GM23338 (cell line): ENCODE measurements around the gene DUOX1. TPM values are rescaled to one million over a fixed set of nuclear protein-coding genes. Genes with fewer than 3 reads are reported as not detected.

Source experiments
- ATAC-seq: fragments of 200-7000 bp; cut with Tn5 transposase; 3 replicates; pipeline ENCODE4 v1.9.1; 2020
- DNase-seq: peaks from one replicate; pipeline ENCODE4 v3.0.0-alpha.2; 2015; ENCODE audit warnings: low spot score
- H2AFZ ChIP-seq: fragments of 200-600 bp; sonication (generic); 2 replicates; pipeline ENCODE4 v1.8.0; 2016; ENCODE audit warnings: antibody characterized with exemption, mild to moderate bottlenecking, moderate library complexity
- H3F3A ChIP-seq: fragments of 200-600 bp; sonication (generic); replicated peaks from 2 replicates; pipeline ENCODE4 v1.8.0; 2017; ENCODE audit warnings: antibody characterized with exemption, mixed run types, low read depth
- H3K27ac ChIP-seq: fragments of 200-600 bp; sonication (generic); 2 replicates; pipeline ENCODE4 v1.6.1; 2016; ENCODE audit warnings: low read depth
- H3K27me3 ChIP-seq: fragments of 200-600 bp; sonication (generic); 2 replicates; pipeline ENCODE4 v1.8.0; 2016; ENCODE audit warnings: mild to moderate bottlenecking, mixed run types, moderate library complexity; ENCODE audit not compliant: insufficient read depth
- H3K36me3 ChIP-seq: fragments of 200-600 bp; sonication (generic); 2 replicates; pipeline ENCODE4 v1.8.0; 2016; ENCODE audit warnings: mild to moderate bottlenecking; ENCODE audit not compliant: insufficient read depth
- H3K4me1 ChIP-seq: fragments of 200-600 bp; sonication (generic); 2 replicates; pipeline ENCODE4 v1.8.0; 2016; ENCODE audit warnings: mild to moderate bottlenecking, moderate library complexity; ENCODE audit not compliant: insufficient read depth
- H3K4me2 ChIP-seq: fragments of 200-600 bp; sonication (generic); 2 replicates; pipeline ENCODE4 v1.7.1; 2017; ENCODE audit warnings: mixed run types
- H3K4me3 ChIP-seq: fragments of 200-600 bp; sonication (generic); 2 replicates; pipeline ENCODE4 v1.6.1; 2016; ENCODE audit warnings: mixed run types
- H3K79me2 ChIP-seq: fragments of 200-600 bp; sonication (generic); replicated peaks from 2 replicates; pipeline ENCODE4 v1.8.0; 2017; ENCODE audit warnings: mild to moderate bottlenecking; ENCODE audit not compliant: insufficient read depth
- H3K9me2 ChIP-seq: fragments of 200-600 bp; sonication (generic); 2 replicates; pipeline ENCODE4 v1.8.0; 2017; ENCODE audit not compliant: insufficient read depth
- H4K20me1 ChIP-seq: fragments of 200-600 bp; sonication (generic); replicated peaks from 2 replicates; pipeline ENCODE4 v1.8.0; 2017; ENCODE audit warnings: mild to moderate bottlenecking; ENCODE audit not compliant: insufficient read depth
- H3K27ac Mint-ChIP-seq: 2 replicates; pipeline ENCODE4 v1.8.0; 2020; ENCODE audit warnings: inconsistent platforms, mild to moderate bottlenecking, moderate library complexity, mixed read lengths
- H3K27me3 Mint-ChIP-seq: 3 replicates; pipeline ENCODE4 v1.8.0; 2022; ENCODE audit warnings: low read depth, mild to moderate bottlenecking, moderate library complexity, mixed read lengths, inconsistent platforms; ENCODE audit not compliant: insufficient read depth, poor library complexity
- H3K36me3 Mint-ChIP-seq: 3 replicates; pipeline ENCODE4 v1.8.0; 2021; ENCODE audit warnings: low read depth, mild to moderate bottlenecking, inconsistent platforms, moderate library complexity, mixed read lengths
- H3K4me1 Mint-ChIP-seq: 3 replicates; pipeline ENCODE4 v1.8.0; 2020; ENCODE audit warnings: mild to moderate bottlenecking, inconsistent platforms, mixed read lengths
- H3K4me3 Mint-ChIP-seq: 3 replicates; pipeline ENCODE4 v1.8.0; 2021; ENCODE audit warnings: moderate library complexity, mild to moderate bottlenecking, inconsistent platforms, mixed read lengths
- H3K9me3 Mint-ChIP-seq: 3 replicates; pipeline ENCODE4 v1.8.0; 2020; ENCODE audit warnings: moderate library complexity, mild to moderate bottlenecking, inconsistent platforms, mixed read lengths
- EZH2 ChIP-seq: fragments of 200-600 bp; sonication (generic); IDR thresholded peaks from one replicate; pipeline ENCODE4 v1.8.0; 2017; ENCODE audit warnings: antibody characterized with exemption, mild to moderate bottlenecking, low read depth; ENCODE audit not compliant: unreplicated experiment
- EZH2phosphoT487 ChIP-seq: fragments of 200-600 bp; sonication (generic); IDR thresholded peaks from one replicate; pipeline ENCODE4 v1.8.1; 2018; ENCODE audit warnings: antibody characterized with exemption; ENCODE audit not compliant: unreplicated experiment
- JUNB ChIP-seq: IDR thresholded peaks from one replicate; pipeline ENCODE4 v1.6.1; 2016; ENCODE audit warnings: antibody characterized with exemption; ENCODE audit not compliant: unreplicated experiment
- NANOG ChIP-seq: IDR thresholded peaks from 2 replicates; pipeline ENCODE4 v1.6.1; 2016; ENCODE audit warnings: antibody characterized with exemption, borderline replicate concordance
- POLR2AphosphoS5 ChIP-seq: IDR thresholded peaks from 2 replicates; pipeline ENCODE4 v1.6.1; 2016; ENCODE audit warnings: antibody characterized with exemption, low read depth
- ZNF114 ChIP-seq: fragments of 250-450 bp; sonication (Bioruptor Pico); IDR thresholded peaks from 2 replicates; pipeline ENCODE4 v1.5.0; 2020; ENCODE audit warnings: mild to moderate bottlenecking, moderate library complexity
- ZNF331 ChIP-seq: fragments of 250-450 bp; sonication (Bioruptor Pico); IDR thresholded peaks from 2 replicates; pipeline ENCODE4 v1.5.0; 2020; ENCODE audit warnings: low read depth, mild to moderate bottlenecking, moderate library complexity
- polyA plus RNA-seq: library from polyadenylated mRNA; unstranded; fragments of >200 nt; fragmentation: Nextera tagmentation; extraction: Ambion mirVana; gene quantifications from 2 replicates; pipeline ENCODE4 v1.2.1, GENCODE V29; 2016
- total RNA-seq: library from RNA; depleted of rRNA; stranded (reverse); fragments of >200 nt; shearing (Covaris generic); gene quantifications from 2 replicates; pipeline ENCODE4 v1.2.3, GENCODE V29; 2014
- TF ChIP-seq, protein P1 (sequence below): fragments of 250-450 bp; sonication (Bioruptor Pico); IDR thresholded peaks from 2 replicates; pipeline ENCODE4 v1.5.0; 2020; ENCODE audit warnings: mild to moderate bottlenecking, moderate library complexity
- TF ChIP-seq, protein P2 (sequence below), 2 experiments: fragments of 200-600 bp in 1 of 2; sonication (generic) in 1 of 2; conservative IDR thresholded peaks; 2 replicates each; pipeline versions ENCODE4 v1.5.1 to v1.6.1; 2016 to 2017; ENCODE audit warnings: antibody characterized with exemption in 2 of 2, low read depth in 2 of 2, mild to moderate bottlenecking in 2 of 2, moderate library complexity in 1 of 2
- TF ChIP-seq, protein P3 (sequence below): IDR thresholded peaks from one replicate; pipeline ENCODE4 v1.6.1; 2018; ENCODE audit warnings: antibody characterized with exemption; ENCODE audit not compliant: unreplicated experiment

The DUOX1 gene
- total and polyA plus RNA-seq, 2 experiments from 2014 or later, result 0.69 to 0.73 TPM

- TF ChIP-seq JUNB (no peak), POLR2AphosphoS5 (no peak), ZNF114 (CRISPR knock-in tag) (no peak), ZNF331 (CRISPR knock-in tag) (no peak)
These were observed 19.3 kb downstream of the DUOX1 start (continued) for GRCh38 chr15:45149060-45149459.

DNA sequence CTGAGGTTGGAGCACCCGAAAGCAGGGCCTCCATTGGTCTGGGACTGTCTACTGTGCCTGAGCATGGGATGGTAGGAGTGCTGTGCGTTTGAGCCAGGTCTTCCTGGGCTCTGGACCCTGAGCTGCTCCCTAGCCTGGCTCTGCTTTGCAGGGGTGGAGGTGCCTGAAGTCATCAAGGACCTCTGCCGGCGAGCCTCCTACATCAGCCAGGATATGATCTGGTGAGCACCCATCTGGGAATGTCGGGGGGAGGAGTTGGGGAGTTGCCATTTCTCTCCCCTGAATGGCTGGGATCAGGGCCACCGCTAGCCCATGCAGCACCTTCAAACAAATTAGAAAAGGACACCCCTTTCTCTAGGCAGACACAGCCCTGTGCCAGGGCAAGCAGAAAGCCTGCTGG, 20.7 kb downstream of the DUOX1 start:
- TF ChIP-seq, protein P1, sequence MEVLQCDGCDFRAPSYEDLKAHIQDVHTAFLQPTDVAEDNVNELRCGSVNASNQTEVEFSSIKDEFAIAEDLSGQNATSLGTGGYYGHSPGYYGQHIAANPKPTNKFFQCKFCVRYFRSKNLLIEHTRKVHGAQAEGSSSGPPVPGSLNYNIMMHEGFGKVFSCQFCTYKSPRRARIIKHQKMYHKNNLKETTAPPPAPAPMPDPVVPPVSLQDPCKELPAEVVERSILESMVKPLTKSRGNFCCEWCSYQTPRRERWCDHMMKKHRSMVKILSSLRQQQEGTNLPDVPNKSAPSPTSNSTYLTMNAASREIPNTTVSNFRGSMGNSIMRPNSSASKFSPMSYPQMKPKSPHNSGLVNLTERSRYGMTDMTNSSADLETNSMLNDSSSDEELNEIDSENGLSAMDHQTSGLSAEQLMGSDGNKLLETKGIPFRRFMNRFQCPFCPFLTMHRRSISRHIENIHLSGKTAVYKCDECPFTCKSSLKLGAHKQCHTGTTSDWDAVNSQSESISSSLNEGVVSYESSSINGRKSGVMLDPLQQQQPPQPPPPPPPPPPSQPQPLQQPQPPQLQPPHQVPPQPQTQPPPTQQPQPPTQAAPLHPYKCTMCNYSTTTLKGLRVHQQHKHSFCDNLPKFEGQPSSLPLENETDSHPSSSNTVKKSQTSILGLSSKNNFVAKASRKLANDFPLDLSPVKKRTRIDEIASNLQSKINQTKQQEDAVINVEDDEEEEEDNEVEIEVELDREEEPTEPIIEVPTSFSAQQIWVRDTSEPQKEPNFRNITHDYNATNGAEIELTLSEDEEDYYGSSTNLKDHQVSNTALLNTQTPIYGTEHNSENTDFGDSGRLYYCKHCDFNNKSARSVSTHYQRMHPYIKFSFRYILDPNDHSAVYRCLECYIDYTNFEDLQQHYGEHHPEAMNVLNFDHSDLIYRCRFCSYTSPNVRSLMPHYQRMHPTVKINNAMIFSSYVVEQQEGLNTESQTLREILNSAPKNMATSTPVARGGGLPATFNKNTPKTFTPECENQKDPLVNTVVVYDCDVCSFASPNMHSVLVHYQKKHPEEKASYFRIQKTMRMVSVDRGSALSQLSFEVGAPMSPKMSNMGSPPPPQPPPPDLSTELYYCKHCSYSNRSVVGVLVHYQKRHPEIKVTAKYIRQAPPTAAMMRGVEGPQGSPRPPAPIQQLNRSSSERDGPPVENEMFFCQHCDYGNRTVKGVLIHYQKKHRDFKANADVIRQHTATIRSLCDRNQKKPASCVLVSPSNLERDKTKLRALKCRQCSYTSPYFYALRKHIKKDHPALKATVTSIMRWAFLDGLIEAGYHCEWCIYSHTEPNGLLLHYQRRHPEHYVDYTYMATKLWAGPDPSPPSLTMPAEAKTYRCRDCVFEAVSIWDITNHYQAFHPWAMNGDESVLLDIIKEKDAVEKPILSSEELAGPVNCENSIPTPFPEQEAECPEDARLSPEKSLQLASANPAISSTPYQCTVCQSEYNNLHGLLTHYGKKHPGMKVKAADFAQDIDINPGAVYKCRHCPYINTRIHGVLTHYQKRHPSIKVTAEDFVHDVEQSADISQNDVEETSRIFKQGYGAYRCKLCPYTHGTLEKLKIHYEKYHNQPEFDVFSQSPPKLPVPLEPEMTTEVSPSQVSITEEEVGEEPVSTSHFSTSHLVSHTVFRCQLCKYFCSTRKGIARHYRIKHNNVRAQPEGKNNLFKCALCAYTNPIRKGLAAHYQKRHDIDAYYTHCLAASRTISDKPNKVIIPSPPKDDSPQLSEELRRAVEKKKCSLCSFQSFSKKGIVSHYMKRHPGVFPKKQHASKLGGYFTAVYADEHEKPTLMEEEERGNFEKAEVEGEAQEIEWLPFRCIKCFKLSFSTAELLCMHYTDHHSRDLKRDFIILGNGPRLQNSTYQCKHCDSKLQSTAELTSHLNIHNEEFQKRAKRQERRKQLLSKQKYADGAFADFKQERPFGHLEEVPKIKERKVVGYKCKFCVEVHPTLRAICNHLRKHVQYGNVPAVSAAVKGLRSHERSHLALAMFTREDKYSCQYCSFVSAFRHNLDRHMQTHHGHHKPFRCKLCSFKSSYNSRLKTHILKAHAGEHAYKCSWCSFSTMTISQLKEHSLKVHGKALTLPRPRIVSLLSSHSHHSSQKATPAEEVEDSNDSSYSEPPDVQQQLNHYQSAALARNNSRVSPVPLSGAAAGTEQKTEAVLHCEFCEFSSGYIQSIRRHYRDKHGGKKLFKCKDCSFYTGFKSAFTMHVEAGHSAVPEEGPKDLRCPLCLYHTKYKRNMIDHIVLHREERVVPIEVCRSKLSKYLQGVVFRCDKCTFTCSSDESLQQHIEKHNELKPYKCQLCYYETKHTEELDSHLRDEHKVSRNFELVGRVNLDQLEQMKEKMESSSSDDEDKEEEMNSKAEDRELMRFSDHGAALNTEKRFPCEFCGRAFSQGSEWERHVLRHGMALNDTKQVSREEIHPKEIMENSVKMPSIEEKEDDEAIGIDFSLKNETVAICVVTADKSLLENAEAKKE (CRISPR knock-in tag), result no peak
- TF ChIP-seq, protein P2, sequence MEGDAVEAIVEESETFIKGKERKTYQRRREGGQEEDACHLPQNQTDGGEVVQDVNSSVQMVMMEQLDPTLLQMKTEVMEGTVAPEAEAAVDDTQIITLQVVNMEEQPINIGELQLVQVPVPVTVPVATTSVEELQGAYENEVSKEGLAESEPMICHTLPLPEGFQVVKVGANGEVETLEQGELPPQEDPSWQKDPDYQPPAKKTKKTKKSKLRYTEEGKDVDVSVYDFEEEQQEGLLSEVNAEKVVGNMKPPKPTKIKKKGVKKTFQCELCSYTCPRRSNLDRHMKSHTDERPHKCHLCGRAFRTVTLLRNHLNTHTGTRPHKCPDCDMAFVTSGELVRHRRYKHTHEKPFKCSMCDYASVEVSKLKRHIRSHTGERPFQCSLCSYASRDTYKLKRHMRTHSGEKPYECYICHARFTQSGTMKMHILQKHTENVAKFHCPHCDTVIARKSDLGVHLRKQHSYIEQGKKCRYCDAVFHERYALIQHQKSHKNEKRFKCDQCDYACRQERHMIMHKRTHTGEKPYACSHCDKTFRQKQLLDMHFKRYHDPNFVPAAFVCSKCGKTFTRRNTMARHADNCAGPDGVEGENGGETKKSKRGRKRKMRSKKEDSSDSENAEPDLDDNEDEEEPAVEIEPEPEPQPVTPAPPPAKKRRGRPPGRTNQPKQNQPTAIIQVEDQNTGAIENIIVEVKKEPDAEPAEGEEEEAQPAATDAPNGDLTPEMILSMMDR (conservative IDR thresholded peaks at IDR 0.05; ENCODE audit: low read depth in 2 of 2), result no peak
- TF ChIP-seq EZH2phosphoT487 (no peak), NANOG (no peak), EZH2 (no peak)
- TF ChIP-seq, protein P3, sequence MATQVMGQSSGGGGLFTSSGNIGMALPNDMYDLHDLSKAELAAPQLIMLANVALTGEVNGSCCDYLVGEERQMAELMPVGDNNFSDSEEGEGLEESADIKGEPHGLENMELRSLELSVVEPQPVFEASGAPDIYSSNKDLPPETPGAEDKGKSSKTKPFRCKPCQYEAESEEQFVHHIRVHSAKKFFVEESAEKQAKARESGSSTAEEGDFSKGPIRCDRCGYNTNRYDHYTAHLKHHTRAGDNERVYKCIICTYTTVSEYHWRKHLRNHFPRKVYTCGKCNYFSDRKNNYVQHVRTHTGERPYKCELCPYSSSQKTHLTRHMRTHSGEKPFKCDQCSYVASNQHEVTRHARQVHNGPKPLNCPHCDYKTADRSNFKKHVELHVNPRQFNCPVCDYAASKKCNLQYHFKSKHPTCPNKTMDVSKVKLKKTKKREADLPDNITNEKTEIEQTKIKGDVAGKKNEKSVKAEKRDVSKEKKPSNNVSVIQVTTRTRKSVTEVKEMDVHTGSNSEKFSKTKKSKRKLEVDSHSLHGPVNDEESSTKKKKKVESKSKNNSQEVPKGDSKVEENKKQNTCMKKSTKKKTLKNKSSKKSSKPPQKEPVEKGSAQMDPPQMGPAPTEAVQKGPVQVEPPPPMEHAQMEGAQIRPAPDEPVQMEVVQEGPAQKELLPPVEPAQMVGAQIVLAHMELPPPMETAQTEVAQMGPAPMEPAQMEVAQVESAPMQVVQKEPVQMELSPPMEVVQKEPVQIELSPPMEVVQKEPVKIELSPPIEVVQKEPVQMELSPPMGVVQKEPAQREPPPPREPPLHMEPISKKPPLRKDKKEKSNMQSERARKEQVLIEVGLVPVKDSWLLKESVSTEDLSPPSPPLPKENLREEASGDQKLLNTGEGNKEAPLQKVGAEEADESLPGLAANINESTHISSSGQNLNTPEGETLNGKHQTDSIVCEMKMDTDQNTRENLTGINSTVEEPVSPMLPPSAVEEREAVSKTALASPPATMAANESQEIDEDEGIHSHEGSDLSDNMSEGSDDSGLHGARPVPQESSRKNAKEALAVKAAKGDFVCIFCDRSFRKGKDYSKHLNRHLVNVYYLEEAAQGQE, result no peak
- no peak overlapping the region for H3K4me2 ChIP-seq
- H3K36me3 ChIP-seq, result no peaks in the 10 kb centered on the region

More for the DNA sequence above, 20.7 kb downstream of the DUOX1 start:
- no peak overlapping the region for H3K27ac Mint-ChIP-seq
- no peaks in the 10 kb centered on the region for H3K9me2 ChIP-seq
- no peak for ATAC-seq
- no peak overlapping the region for H3K27ac ChIP-seq
- no peaks in the 10 kb centered on the region for H3K27me3 ChIP-seq
- no peaks in the 10 kb centered on the region for H4K20me1 ChIP-seq
- no peaks in the 10 kb centered on the region for H3K4me1 ChIP-seq
- H3K9me3 Mint-ChIP-seq, result no peaks in the 10 kb centered on the region
- DNase-seq, result no peak
- no peaks in the 10 kb centered on the region for H3K36me3 Mint-ChIP-seq
- no peaks in the 10 kb centered on the region for H3K79me2 ChIP-seq
- H3K4me1 Mint-ChIP-seq, result peaks cover 5% of the 10 kb centered on the region; the same call in 1 of the 3 replicates
- H3K27me3 Mint-ChIP-seq, result peaks cover 2% of the 10 kb centered on the region
- no peak overlapping the region for H3K4me3 ChIP-seq
- no peak overlapping the region for H2AFZ ChIP-seq
- H3F3A ChIP-seq, result no peaks in the 10 kb centered on the region
- H3K4me3 Mint-ChIP-seq, result no peak overlapping the region
